HG03571 (cell line): ENCODE results near the gene CARD9.

Experiments used
- ATAC-seq: cut with Tn5 transposase; IDR thresholded peaks from one replicate; pipeline ENCODE4 v1.9.1; 2021; ENCODE audit not compliant: unreplicated experiment

CARD9 gene

DNA sequence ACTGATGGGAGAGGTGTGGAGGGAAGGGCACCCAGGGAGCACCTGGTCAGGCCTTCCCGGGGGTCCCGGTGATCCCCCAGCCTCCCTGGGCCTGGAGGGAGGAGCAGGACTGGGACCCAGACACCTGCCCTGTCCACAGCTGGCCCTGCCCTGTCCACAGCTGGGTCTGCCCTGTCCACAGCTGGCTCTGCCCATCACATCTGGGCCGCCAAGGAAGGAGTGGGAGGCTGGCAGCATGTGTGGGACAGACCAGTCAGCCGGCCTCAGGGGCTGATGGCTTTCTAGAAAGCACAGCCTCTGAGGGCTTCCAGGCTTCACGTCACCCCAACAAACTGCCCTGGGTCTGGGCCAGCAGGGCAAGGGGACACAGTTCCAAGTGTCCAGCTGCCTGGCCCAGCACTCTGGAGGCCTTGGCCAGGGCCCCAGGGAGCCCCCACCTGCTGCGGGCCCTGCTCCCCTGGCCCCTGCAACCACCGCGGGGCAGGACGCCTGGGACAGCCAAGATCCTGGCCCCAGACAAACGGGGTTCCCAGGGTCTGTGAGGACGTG, 22.1 kb downstream of the CARD9 start:
- no peak for ATAC-seq

DNA sequence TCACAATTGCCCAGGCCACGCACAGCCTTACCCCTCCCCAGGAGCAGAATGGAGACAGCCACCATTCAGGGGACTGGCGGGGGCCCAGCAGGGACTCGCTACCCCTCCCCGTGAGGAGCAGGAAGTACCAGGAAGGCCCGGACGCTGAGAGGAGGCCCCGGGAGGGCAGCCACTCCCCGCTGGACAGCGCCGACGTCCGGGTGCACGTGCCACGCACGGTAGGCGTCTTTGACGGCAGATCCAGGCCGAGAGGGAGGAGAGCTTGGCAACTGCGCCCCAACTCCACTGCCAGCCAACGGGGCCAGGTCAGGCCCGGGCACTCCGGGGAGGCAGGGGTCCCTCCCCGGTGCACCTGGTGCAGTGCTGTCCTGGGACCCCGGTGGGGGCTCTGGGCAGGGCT, 23.9 kb downstream of the CARD9 start:
- ATAC-seq, result no peak

DNA sequence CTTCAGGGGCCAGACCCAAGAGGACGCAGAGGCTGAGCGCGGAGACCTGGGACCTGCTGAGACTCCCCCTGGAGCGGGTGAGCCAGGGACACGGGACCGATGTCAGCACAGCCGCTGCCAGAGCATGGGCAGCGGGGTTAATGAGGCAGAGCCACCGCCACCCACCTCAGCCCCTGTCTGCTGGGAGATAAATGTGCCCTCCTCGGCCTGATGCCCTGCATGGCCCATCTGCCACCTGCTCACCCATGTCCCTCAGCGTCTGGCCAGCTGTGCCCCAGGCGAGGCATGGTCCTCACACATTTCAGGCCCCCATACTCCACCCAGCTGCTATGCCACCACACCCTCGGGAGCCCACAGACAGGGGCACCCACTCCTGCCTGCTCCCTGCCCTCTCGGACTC, 24.8 kb downstream of the CARD9 start:
- no peak for ATAC-seq

DNA sequence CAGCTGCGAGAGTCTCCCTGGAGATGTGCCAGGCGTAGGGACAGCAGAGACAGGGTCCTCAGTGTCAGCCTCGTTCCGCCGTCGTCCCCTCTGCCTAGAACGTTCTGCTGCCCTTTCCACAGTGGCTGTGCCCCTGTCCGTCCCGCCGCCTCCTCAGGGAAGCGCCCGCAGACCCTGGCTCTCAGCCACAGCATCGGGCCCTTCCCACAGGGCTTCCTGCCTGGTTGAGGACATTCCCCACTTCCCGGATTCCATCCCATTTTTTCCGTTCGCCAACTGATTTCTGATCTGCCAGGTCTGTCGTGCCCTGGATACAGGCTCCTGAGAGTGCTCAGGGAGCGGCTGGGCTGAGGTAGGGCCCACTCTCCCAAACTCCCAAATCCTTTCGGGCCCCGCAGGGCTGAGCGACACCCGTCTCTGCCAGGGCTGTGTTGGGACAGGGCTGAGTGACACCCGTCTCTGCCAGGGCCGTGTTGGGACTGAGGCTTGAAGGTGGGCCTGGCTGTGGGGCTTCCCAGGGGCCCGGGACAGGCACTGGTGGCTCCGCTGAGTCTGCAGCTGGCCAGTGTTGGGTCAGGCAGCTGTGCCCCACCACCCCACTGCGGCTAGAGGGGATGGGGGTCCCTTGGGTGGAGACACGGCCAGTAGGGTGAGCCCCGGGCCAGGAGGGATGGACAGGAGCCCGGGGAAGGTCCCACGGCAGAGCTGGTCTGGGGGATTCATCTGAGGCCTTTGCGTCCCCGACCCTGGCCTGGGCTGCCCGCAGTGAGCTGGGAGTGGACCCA, 25.8 kb downstream of the CARD9 start:
- ATAC-seq, result no peak

DNA sequence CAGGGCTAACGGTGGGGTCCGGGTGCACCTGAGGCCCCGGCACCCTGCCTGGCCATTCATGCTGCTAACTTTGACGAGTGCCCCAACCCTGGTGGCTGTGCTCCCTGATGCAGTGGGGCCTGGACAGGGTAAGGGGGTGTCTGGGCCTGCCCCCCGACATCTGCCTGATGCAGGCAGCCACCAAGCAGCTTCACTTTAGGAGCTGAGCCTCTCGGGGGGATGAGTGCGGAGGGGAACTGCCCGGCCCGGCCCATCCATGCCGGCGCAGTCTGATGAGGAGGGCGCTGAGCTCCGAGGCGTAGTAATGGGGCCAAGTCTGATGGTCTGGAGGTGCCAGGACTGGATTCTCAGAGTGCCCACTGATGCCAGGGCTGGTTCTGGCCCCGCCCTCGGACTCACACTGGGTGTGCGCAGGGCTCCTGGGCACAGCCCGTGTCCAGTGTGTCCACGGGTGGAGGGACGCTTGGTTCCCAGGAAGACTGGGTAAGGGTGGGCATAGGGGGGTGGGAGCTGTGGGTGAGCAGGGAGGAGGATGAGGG, 26.5 kb downstream of the CARD9 start:
- no peak for ATAC-seq

DNA sequence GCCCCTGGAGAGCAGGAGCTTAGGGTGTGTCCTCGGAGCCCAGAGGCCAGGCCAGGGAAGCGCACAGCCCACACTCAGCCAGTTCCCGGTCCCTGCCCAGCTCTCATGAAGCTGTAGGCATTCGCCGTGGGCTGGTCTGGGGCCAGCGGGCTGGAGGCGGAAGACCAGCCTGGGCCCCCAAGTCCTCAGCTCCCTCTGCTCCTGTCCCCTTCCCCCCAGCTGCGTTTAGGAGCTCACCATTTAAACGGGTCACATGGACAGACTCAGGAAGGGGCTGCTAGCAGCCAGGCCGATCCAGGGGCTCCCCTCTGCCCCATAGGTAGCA, 27.4 kb downstream of the CARD9 start:
- ATAC-seq, result no peak

DNA sequence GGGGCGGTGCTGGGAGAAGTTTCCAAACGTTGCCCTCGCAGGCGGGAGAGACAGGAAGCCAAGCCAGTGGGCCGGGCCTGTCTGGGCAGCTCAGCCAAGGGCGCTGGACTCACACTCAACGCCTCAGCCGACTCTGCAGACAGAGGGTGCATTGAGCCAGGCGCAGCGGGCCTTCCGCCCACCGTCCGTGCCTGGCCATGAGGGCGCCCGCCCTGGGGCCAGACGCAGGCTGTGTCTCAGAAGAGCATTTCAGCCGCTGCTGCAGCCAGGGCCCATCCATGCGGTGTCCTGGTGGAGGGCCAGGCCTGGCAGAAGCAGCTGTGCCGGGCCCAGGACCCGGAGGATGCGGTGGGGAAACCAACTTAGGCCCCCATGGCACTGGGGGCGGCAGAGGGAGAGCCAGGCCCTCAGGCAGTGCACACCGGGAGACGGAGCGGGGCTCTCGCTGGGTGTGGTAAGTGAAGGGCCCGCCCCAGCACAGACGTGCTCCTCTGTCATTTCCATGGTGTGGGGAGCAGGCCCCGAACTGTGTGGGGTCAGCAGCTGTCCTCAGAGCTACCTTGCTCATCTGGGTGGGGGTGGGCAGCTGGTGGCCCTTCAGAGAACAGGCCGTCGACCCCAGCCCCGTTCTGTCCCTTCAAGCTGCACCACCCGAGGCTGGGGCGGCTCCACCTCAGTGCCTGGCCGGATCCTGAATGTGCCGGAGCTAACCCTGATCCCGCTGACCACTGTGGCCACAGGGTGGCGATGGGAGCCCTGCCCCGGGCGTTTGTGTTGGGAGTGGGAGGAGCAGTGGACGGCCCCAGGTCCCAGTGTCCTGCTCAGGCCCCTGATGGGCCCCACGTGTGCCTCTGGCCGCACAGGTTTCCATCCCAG, 27.9 kb downstream of the CARD9 start:
- no peak for ATAC-seq

DNA sequence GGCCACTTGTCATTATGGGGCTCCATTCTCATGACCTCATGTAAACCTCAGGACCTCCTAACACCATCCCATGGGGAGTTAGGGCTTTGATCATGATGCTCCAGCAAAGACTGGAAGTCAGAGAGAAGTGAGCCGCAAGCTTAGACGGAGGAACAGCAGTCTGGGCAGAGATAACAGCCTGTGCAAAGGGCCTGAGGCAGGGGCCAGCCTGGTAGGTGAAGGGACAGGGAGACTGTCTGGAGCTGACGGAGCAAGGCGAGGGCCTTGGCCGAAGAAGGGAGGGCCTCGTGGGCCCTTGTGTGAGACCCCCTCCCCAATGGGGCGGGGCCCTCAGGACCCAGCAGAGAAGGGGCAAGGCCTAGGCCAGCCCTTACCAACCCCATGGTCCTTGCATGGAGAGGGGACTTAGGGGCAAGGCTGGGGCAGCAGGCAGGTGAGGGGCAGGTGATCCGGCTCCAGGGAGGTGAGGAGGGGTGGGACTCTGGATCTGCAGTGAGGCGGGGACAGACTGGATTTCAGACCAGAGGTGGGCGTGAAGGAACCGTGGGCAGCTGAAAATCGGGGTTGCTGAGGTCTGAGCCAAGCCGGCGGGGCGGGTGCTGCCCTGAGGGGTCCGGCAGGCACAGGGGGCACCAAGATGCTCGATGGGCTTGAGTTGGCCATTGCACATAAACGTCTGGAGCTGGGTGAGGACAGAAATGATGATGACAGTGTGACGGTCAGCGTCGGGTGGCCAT, 28.8 kb downstream of the CARD9 start:
- no peak for ATAC-seq

DNA sequence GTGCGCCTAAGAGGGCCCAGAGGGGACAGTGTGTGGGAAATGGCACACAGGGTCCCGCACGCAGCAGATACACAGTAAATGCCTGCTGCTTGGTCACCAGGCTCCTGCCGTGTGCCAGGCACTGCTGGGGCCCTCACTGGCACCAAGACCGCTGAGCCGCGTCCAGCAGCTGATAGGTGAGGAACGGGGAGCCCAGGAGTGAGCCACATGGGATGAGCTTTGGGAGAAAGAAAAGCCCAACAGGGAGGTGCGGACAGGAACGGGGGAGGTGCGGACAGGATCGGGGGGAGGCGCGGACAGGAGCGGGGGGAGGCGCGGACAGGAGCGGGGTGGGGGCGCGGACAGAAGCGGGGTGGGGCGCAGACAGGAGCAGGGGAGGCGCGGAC, 29.6 kb downstream of the CARD9 start:
- no peak for ATAC-seq

DNA sequence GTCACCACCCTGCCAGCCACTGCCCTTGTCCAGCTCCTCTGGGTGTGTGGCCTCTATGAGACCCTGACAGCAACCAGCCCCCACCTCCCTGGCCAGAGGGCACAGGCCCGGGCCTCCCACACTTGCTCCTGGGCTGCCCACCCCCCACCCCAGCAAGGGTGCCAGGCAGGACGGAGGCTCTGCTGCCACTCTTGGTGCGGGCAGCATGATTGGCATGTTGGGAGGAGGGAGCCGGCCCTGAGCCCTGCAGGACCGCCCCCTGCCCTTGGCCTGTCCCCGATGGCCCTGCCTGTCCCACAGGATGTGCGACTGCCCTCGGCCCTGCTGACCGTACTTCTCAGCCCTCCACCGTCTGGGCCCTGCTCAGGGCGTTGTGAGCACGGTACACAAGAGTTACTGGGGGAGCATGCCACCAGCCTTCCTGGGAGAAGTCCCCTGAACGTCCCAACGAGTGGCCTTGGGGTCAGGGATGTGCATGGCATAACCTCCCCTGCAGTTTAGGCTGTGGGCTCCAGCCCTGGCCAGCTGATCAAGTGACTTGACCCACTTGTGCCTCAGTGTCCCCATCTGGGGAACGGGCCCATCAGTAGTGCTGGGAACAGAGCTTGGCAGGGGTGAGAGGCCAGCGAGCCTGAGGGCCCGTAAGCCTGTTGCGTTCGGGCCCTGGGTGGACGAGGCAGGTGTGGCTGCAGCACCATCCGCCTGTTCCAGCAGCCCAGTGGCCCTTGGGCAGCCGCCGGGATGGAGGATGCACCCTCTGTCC, 30.2 kb downstream of the CARD9 start:
- no peak for ATAC-seq

DNA sequence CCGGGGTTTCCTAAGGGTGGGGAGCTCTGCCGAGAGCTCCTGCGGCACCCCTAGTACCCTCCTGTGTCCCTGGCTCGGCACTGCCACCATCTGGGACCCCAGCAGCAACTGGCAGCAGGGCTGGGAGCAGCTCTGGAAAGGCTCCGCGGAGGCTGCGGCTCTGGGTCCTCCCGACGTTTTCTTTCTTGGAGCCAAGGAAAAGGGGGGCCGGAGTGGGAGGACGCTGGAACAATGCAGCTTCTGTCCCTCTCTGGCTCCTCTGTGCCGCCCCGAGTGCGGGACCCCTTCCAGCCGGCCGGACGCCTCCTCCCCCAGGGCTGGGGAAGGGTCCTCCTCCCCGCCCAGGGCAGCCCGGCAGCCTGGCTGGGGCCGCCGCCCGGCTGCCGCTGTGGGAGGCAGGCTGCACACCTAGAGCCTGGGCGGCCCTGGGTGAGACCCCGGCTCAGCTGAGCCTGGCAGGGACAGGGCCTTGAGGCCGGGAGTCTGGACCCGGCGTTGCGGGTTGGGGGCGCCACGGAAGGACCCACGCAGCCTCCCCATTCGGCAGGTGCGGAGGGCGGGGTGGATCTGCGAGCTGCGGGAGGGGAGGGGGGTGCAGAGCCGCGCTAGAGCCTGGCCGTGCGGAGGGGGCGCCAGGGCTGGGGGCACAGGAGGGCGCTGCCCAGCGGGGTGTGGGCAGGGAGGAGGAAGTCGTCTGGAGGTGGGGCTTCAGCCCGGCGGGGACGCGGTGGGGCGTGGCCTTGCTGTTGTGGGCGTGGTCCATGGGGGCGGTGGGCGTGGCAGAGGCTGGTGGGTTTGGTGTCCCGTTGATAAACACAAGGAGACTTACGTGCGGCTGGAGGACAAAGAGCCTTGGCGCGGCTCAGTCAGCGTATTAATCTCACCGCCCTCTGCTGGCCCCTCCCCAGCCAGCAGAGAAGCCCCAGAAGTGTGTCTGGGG, 31.0 kb downstream of the CARD9 start:
- no peak for ATAC-seq

DNA sequence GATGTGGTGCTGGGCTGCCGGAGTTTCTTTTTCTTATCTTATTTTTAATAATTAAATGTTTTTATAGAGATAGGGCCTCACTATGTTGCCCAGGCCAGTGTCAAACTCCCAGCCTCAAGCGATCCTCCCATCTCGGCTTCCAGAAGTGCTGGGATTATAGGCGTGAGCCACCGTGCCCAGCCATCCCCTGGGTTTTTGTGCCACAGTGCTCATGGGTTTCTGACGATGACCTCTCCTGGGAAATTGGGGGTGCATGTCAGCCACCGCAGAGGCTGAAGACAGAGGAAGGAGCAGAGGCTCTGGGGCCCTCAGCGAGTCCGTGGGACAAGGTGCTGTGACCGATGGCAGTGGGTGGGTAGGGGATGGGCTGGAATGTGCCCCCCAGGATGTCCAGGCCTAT, 31.7 kb downstream of the CARD9 start:
- ATAC-seq, result no peak

DNA sequence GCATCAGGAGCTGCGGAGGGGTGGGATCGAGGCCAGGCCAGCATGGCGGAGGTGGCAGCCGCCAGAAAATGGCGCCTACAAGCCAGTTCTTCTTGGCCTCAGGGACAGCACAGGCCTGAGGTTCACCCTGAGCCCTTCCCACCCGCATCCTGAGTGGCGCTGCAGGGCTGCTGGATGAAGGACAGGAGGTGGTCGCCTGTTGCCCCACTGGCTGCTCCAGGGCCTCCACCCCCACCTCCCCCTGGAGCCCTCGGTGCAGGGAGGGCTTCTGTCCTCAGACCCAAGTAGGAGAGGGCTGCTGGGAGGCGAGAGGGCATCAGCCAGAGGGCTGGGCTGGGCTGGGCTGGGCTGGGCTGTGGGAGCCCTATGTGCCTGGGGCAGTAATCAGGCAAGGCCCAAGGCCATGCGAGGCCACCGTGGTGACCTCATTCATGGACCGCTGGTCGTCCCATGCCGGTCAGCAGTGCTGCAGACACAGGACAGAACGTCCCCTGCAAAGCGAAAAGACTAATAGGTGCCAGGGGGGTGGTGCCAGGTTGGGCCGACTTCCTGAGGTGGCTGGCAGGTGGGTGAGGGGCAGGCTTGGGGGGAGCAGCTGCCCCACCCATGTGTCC, 32.3 kb downstream of the CARD9 start:
- ATAC-seq, result no peak

DNA sequence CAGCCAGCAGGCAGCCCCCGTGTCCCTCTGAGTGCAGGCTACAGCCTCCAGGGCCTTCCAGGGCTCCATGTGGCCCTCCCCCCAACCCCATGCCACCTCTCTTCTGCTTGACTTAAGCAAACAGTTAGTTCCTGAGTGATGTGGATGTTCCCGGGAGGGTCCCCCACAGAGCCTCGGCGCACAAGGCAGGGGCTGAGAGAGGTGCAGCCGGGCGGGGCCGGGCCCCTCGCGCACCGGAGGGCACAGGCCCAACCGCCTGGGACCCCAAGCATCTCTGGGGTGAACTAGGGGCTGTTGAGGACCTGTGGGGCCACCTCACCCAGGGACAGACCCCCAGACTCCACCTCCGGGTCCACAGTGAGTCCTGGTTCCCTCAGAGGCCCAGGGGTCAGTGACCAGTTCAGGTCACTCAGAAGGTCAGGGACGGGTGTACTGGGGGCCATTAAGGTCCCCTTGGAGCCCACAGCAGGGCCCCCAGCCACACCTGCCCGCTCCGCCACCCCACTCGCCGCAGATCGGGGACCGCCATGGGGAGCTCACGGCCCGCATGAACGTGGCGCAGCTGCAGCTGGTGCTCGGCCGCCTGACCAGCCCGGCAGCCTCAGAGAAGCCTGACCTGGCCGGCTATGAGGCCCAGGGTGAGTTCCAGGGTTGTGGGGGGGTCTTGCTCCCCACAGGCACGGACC, 33.0 kb downstream of the CARD9 start:
- ATAC-seq, result no peak

DNA sequence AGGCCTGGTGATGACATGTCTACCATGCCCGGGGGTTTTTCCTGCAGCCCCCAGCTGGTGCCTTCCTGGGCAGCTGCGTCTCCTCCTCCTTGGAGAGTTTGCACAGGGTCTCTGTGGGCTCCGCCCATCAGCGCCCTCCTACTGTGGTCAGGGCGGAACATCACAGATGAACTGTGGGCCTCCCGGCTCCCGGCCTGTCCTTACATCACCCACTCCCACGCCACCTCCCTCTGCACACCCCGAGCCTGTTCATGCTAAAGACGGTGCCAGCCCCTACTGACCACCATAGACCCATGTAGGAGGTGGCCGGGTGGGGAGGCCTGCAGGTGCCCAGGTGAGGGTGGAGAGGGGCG, 33.5 kb downstream of the CARD9 start:
- ATAC-seq, result no peak

DNA sequence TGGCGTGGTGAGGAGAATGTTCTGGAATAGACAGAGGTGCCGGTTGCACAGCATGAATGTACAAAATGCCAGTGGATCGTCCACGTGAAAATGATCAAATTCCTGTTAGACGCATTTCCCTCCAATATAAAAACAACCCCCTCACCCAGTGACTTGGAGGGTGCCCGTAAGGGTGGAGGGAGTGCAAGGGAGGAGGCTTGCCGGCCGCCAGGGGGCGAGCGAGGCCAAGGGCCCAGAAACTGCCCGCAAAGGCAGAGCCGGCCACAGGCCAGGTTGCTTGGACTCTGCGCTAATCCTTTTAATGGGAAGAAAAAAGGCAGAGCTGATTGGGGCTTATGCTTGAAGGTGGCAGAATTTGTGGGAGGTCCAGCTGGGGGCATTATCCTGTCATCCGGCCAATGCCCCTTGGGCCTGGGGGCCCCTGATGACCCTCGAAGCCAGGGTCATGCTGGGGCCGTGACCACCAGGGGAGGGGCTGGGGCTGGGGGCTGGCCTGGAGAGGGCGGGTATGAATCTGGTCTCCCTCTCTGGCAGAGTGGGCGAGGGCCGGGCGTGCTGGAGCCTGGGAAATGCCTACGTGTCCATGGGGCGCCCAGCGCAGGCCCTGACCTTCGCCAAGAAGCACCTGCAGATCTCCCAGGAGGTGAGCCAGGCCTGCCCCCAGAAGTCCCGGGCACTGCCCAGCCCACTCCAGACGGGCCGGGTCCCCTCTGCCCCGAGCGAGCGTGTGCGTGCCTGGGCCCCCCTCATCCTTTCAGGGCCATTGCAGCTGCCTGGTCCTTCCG, 34.1 kb downstream of the CARD9 start:
- ATAC-seq, result no peak

DNA sequence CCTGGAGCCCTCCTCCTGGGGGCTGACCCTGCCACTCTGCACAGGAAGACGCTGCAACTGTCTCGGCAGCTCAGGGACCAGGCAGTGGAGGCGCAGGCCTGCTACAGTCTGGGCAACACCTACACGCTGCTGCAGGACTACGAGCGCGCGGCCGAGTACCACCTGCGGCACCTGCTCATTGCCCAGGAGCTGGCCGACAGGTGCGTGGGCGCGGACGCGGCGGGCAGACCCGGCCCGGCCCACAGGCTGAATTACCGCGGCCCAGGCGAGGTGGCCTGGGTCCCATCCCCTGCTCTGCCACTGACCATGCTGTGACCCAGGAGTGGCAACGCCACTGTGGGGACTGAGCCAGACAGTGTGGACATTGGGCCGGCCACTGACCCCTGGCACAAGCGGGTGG, 35.0 kb downstream of the CARD9 start:
- ATAC-seq, result no peak
